HG03045 (cell line): ENCODE data around the gene ZMIZ1.

Experiments used
- ATAC-seq: cut with Tn5 transposase; IDR thresholded peaks from one replicate; pipeline ENCODE4 v1.9.1; 2021; ENCODE audit warnings: mild to moderate bottlenecking, moderate library complexity; ENCODE audit not compliant: unreplicated experiment

Gene ZMIZ1

GRCh38 chr10:79221110-79222051 lies 152.6 kb downstream of the ZMIZ1 start:
- no peak for ATAC-seq

- no peak for ATAC-seq
Measured at GRCh38 chr10:79222186-79222585, 153.4 kb downstream of the ZMIZ1 start.

- no peak for ATAC-seq
Measured at GRCh38 chr10:79223091-79224048, 154.6 kb downstream of the ZMIZ1 start.

- ATAC-seq = no peak
Measured at GRCh38 chr10:79224263-79224949, 155.6 kb downstream of the ZMIZ1 start.

- no peak for ATAC-seq
Measured at GRCh38 chr10:79224992-79225391, 156.2 kb downstream of the ZMIZ1 start.

GRCh38 chr10:79226391-79227245 lies 157.9 kb downstream of the ZMIZ1 start:
- no peak for ATAC-seq

- ATAC-seq = no peak
Measured at GRCh38 chr10:79229071-79229541, 160.3 kb downstream of the ZMIZ1 start.

- no peak for ATAC-seq
Measured at GRCh38 chr10:79229830-79230327, 161.1 kb downstream of the ZMIZ1 start.

- ATAC-seq = no peak
Measured at GRCh38 chr10:79230328-79230830, 161.6 kb downstream of the ZMIZ1 start.

GRCh38 chr10:79230850-79231249 lies 162.1 kb downstream of the ZMIZ1 start:
- ATAC-seq = no peak

- ATAC-seq = no peak
Measured at GRCh38 chr10:79231908-79232307, 163.1 kb downstream of the ZMIZ1 start.

- no peak for ATAC-seq
Measured at GRCh38 chr10:79232864-79233263, 164.1 kb downstream of the ZMIZ1 start.

GRCh38 chr10:79234391-79235315 lies 165.9 kb downstream of the ZMIZ1 start:
- no peak for ATAC-seq

- no peak for ATAC-seq
Measured at GRCh38 chr10:79235765-79236432, 167.1 kb downstream of the ZMIZ1 start.

GRCh38 chr10:79236433-79236765 lies 167.6 kb downstream of the ZMIZ1 start:
- ATAC-seq = no peak

- ATAC-seq = no peak
Measured at GRCh38 chr10:79237454-79238157, 168.8 kb downstream of the ZMIZ1 start.

GRCh38 chr10:79238158-79238520 lies 169.4 kb downstream of the ZMIZ1 start:
- no peak for ATAC-seq
